Measurements from ENCODE around the gene MACROH2A2. TPM values are rescaled to one million over a fixed set of nuclear protein-coding genes. Genes with fewer than 3 reads are reported as not detected.

Gene MACROH2A2
- total RNA-seq, 3 donors from 2014 or later (not counting 1 experiment from before 2014, with no cell fraction given), result 0.78 to 1.4 (median 1.1) TPM

DNA sequence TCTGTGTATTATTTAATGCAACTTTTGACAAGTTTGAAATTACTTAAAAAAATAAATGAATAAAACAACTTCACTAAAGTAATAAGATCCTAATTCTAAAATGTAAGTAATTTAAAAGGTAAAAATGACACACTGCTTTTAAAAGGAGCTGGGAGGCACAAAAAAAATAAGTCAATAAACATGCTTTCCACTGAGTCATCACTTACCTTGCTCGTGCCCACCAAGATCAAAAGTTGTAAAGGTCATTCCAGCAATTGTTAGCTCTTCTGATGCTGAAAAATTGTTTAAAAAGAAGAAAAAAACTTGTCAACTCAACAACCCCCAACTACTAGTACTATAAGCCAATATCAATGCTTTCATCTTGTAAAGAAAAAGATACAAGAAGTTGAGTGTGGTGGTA is 108.2 kb downstream of the MACROH2A2 start:
- no peaks in the 10 kb centered on the region for H3K27me3 Mint-ChIP-seq (ENCODE audit: low read depth in 2 of 2)
- H3K27me3 ChIP-seq (ENCODE audit: control insufficient read depth, insufficient read depth, low read length), result no peaks in the 10 kb centered on the region
- WGBS (ENCODE audit: insufficient coverage), result 86% methylated on average over 1 of the region's 1 CpG
- H3K27ac ChIP-seq (ENCODE audit: low read length), result no peak overlapping the region
- DNase-seq (no peak), ATAC-seq (no peak)
- H3K4me1 ChIP-seq (ENCODE audit: control insufficient read depth, insufficient read depth, low read length), result peaks cover 16% of the 10 kb centered on the region
- peak overlapping the region in 1 of 2 donors; percentile 81 for H3K27ac Mint-ChIP-seq
- H3K4me3 Mint-ChIP-seq, result no peak overlapping the region
- H3K36me3 ChIP-seq (ENCODE audit: control insufficient read depth, insufficient read depth, low read length), result peaks cover 66% of the 10 kb centered on the region
- H3K4me1 Mint-ChIP-seq, result peaks cover 53 to 54% of the 10 kb centered on the region in 2 donors
- no peaks in the 10 kb centered on the region for H3K9me3 ChIP-seq (ENCODE audit: control insufficient read depth, insufficient read depth, low read length)
- H3K9me3 Mint-ChIP-seq, result no peaks in the 10 kb centered on the region
- TF ChIP-seq, protein P1, sequence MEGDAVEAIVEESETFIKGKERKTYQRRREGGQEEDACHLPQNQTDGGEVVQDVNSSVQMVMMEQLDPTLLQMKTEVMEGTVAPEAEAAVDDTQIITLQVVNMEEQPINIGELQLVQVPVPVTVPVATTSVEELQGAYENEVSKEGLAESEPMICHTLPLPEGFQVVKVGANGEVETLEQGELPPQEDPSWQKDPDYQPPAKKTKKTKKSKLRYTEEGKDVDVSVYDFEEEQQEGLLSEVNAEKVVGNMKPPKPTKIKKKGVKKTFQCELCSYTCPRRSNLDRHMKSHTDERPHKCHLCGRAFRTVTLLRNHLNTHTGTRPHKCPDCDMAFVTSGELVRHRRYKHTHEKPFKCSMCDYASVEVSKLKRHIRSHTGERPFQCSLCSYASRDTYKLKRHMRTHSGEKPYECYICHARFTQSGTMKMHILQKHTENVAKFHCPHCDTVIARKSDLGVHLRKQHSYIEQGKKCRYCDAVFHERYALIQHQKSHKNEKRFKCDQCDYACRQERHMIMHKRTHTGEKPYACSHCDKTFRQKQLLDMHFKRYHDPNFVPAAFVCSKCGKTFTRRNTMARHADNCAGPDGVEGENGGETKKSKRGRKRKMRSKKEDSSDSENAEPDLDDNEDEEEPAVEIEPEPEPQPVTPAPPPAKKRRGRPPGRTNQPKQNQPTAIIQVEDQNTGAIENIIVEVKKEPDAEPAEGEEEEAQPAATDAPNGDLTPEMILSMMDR (IDR thresholded peaks at IDR 0.05), result no peak
- no peak overlapping the region for H3K4me3 ChIP-seq (ENCODE audit: low read length)
- peaks cover 10% of the 10 kb centered on the region for H3K36me3 Mint-ChIP-seq
- intact Hi-C loops (cut with micrococcal nuclease), result loop anchor here (10.0 kb wide), 1 partner anchor 454 kb away; no protein-coding TSS in a partner anchor

Other genes starting within 250 kb of the MACROH2A2 start
- gene AIFM2, start 80.0 kb downstream of the MACROH2A2 start, total RNA-seq, result 1 to 10 TPM; 3.7 to 4.2 (median 3.9) TPM
- gene TYSND1, start 93.9 kb downstream of the MACROH2A2 start, total RNA-seq, result 10 to 100 TPM; 12.0 to 17.9 (median 12.4) TPM
- gene SAR1A, start 117.7 kb downstream of the MACROH2A2 start, total RNA-seq, result 100 to 1,000 TPM; 200 to 212 (median 206) TPM
- gene PPA1, start 180.6 kb downstream of the MACROH2A2 start, total RNA-seq, result 10 to 100 TPM; 17.0 to 26.5 (median 19.2) TPM
- gene NPFFR1, start 231.2 kb downstream of the MACROH2A2 start, total RNA-seq, result under 1 TPM in 1 of 3 donors, not detected in 2; 0.05 TPM